GM18505 (cell line): ENCODE results near the gene ZNF688.
"Not testable (repeated sequence)": the region's sequence is repeated elsewhere in the genome, so short reads cannot be mapped to it uniquely, and the experiment has no call there.

Experiments used
- ATAC-seq: cut with Tn5 transposase; IDR thresholded peaks from one replicate; pipeline ENCODE4 v1.9.1; 2021; ENCODE audit not compliant: unreplicated experiment
- POLR2A ChIP-seq: IDR thresholded peaks from 4 replicates; pipeline ENCODE4 v1.6.1; 2011; ENCODE audit warnings: borderline replicate concordance; ENCODE audit not compliant: insufficient read depth, insufficient read length; ENCODE audit errors: extremely low read depth

The ZNF688 gene

DNA sequence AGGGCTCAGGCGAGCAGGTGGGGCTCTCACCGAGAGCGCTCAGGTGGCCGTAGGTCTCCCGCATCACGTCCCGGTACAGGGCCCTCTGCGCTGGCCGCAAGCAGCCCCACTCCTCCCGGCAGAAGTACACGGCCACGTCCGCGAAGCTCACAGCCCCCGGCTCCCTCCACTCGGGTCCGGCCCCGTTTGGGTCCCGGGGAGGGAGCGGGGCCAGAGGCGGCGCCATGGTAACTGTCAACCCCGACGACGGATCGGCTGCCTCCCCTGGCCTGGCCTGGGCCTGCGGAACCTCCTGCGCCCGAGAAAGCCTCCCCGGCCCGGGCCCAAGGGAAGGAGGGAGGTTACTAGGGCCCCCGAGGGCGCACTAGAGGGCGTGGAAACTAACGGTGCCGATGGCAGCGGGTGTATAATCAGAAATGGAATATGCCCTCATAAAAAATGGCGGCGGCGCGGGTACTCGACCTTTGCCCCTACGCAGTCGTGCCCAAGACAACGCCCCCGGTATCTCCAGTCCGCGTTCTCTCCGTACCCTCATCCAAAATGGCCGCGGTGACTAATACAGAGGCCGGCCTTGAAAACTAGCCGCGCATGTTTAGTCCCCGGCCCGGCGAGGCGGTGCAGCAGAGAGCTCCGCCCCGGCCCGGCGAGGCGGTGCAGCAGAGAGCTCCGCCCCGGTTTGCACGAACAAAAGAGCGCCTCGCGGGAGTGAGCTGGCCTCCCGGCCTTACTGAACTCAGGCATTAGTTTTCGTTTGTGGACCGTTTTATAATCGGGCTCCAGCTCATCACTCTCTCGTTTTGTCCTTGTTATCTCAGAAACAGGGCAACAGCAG lies 13.3 kb downstream of the ZNF688 start, which contains the start of gene ZNF764:
Gene ZNF764, minus strand, starts transcription at position 418 of the 832 bp plus-strand sequence. Its CDS starts 192 bp downstream, at position 226.
- ATAC-seq, result peak; percentile 89
- TF ChIP-seq POLR2A, result peak; percentile 80

DNA sequence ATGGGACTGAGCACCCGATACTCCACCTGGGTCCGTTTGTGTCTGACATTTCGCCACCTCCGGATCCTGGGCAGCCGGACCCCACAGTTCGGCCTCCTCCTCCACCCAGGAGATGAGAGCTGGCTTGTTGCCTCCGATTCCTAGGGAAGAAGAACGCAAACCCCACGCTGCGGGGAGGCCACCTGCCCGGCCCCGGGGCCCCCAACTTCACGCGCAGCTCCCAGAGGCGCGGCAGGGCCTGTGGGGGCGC lies 13.9 kb downstream of the ZNF688 start:
- ATAC-seq, result peak; percentile 2
- TF ChIP-seq POLR2A, result no peak

- TF ChIP-seq POLR2A, result no peak
Observed at GRCh38 chr16:30556125-30556473, 15.4 kb downstream of the ZNF688 start.

GRCh38 chr16:30555315-30556124 lies 16.0 kb downstream of the ZNF688 start:
- TF ChIP-seq POLR2A, result no peak
- ATAC-seq, result no peak

More at GRCh38 chr16:30556125-30556473, 15.4 kb downstream of the ZNF688 start:
- no peak for ATAC-seq

- ATAC-seq, result no peak
- TF ChIP-seq POLR2A, result no peak
Observed at GRCh38 chr16:30554557-30555314, 16.8 kb downstream of the ZNF688 start.

DNA sequence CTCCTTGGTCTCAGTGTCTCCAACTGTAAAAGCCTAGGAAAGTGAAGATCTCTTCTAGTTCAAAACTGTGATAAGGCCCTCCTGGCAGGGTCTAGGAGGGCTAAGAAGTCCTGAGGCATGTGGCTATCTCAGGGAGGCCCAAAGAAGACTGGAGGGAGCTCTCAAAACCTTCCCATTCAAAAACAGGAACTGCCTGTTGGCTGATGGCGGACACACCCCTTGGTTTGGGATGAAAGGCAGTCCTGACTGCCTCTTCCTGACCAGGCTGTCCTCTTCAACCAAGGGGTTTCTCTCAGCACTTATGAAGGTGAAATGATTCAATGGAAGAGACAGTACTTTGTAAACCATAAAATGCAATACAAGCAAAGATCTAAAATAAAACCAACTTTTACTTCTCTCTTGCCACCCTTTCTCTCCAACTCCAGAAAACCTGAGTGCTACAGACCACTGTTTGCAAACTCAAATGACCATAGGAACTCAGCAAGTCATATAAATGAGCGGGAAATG lies 18.1 kb downstream of the ZNF688 start:
- ATAC-seq, result no peak
- TF ChIP-seq POLR2A, result no peak

DNA sequence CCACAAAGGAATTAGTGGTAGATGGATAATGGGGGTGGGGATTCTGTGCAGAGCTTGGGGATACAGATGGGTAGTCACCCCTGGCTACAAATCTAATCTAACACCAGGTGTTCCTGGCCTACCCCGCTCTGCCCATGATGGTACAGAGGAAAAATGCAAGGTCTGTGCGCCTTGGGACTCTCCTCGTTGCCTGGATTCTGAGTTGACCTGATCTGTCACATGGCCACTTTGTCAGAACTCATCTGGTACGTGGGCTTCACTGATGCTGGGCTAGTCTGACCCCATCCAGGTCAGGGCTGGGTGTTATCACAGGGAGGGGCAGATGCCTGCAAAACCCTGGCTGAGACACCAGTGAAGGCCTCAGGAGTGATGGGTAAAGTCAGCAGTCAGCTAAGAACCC lies 18.6 kb downstream of the ZNF688 start:
- no peak for ATAC-seq
- no peak for TF ChIP-seq POLR2A

- TF ChIP-seq POLR2A, result no peak
- no peak for ATAC-seq
Observed at GRCh38 chr16:30551781-30552180, 19.7 kb downstream of the ZNF688 start.

DNA sequence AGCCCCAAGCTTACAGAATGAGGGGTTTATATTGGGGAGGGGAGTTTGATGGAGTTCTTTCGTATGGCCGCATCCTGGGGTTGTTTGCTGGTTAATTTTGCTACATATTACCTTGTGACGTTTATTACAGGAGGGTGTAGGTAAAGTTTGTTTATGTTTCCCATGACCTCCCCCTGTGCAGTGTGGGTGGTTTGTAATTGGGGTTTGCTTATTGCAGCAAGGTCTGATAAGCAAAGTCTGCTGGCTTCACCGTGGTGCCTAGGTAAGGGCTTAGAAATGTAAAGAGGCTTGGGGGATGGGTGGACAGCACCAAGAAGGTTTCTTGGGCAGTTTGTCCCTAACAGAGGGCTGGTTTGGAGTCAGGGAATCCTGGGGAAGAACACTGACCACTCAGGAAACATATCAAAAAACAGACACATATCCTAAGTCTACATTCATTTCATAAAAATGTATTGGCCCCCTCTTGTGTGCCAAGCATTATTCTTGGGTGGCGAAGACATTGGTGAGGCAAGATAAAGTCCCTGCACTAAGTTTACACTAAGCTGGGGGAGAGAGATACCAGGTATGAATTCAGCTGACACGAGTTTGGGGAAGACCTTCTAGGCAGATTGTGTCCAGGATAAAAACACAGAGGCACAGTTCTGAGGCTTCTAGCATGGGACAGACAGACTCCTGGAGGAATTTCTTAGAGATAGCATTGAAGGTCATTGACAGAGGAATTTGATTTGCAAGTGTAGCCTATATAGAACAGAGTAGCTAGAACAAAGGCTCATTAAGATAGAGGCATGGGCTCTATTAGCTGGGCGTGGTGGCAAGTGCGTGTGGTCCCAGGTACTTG lies 22.9 kb downstream of the ZNF688 start:
- TF ChIP-seq POLR2A, result no peak
- ATAC-seq, result no peak

GRCh38 chr16:30546115-30546514 lies 25.4 kb downstream of the ZNF688 start:
- TF ChIP-seq POLR2A, result no peak
- no peak for ATAC-seq

GRCh38 chr16:30543067-30543466 lies 28.4 kb downstream of the ZNF688 start:
- TF ChIP-seq POLR2A, result no peak
- ATAC-seq, result no peak

GRCh38 chr16:30541502-30542329 lies 29.8 kb downstream of the ZNF688 start:
- no peak for TF ChIP-seq POLR2A
- ATAC-seq, result no peak

DNA sequence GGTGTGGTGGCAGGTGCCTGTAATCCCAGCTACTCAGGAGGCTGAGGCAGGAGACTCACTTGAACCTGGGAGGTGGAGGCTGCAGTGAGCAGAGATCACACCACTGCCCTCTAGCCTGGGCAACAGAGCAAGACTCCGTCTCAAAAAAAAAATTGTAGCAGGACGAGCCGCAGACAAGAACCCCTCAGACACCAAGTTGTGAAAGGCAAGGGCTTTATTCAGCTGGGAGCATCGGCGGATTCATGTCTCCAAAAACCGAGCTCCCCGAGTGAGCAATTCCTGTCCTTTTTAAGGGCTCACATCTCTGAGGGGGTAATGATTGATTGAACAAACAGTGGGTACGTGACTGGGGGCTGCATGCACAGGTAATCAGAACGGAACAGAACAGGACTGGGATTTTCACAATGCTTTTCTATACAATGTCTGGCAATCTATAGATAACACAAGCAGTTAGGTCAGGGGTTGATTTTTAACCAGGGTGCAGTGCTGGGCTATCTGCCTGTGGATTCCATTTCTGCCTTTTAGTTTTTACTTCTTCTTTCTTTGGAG lies 30.5 kb downstream of the ZNF688 start:
- not testable (repeated sequence) for ATAC-seq

DNA sequence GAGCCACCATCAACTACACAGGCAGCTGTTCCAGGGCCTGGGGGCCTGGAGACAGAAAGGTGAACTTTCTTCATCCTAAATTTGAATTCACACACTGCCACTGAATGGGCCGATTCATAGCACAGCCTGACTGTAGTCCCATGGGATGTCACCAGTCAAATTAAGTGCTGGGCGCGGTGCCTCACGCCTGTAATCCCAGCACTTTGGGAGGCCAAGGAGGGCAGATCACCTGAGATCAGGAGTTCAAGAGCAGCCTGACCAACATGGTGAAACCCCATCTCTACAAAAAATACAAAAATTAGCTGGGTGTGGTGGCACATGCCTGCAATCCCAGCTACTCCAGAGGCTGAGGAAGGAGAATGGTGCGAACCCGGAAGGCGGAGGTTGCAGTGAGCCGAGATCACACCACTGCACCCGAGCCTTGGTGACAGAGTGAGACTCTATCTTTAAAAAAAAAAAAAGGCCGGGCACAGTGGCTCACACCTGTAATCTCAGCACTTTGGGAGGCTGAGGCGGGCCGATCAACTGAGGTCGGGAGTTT lies 31.5 kb downstream of the ZNF688 start:
- ATAC-seq, result not testable (repeated sequence)
